BE2C (cell line): ENCODE measurements around the gene PIGX.
A peak's percentile ranks its signal among the peaks of the same experiment; 100 is the strongest.
"Not testable (repeated sequence)": the region's sequence is repeated elsewhere in the genome, so short reads cannot be mapped to it uniquely, and the experiment has no call there.

Experiments
- DNase-seq: peaks from one replicate; pipeline ENCODE4 v3.0.0-alpha.2; 2020
- H3K27me3 ChIP-seq: fragments of 250-450 bp; sonication (Bioruptor Pico); 2 replicates; pipeline ENCODE4 v1.5.1; 2020; ENCODE audit warnings: mild to moderate bottlenecking
- H3K36me3 ChIP-seq: fragments of 250-450 bp; sonication (Bioruptor Pico); 2 replicates; pipeline ENCODE4 v1.5.1; 2020; ENCODE audit warnings: mild to moderate bottlenecking
- H3K4me1 ChIP-seq: fragments of 250-450 bp; sonication (Bioruptor Pico); 2 replicates; pipeline ENCODE4 v1.5.1; 2020
- H3K4me3 ChIP-seq: 2 replicates; pipeline ENCODE4 v1.5.1; 2011; ENCODE audit warnings: low read depth, low read length
- H3K9me3 ChIP-seq: fragments of 250-450 bp; sonication (Bioruptor Pico); 2 replicates; pipeline ENCODE4 v1.5.1; 2020
- TF ChIP-seq, protein P1 (sequence below): IDR thresholded peaks from 2 replicates; pipeline ENCODE4 v1.5.1; 2012; ENCODE audit warnings: mild to moderate bottlenecking, low read depth, low read length

PIGX gene

GRCh38 chr3:196712514-196713413 is 587 bp downstream of the PIGX start:
- H3K4me3 ChIP-seq = peak overlapping the region; percentile 79
- H3K27me3 ChIP-seq = no peaks in the 10 kb centered on the region
- DNase-seq = no peak
- TF ChIP-seq, protein P1, sequence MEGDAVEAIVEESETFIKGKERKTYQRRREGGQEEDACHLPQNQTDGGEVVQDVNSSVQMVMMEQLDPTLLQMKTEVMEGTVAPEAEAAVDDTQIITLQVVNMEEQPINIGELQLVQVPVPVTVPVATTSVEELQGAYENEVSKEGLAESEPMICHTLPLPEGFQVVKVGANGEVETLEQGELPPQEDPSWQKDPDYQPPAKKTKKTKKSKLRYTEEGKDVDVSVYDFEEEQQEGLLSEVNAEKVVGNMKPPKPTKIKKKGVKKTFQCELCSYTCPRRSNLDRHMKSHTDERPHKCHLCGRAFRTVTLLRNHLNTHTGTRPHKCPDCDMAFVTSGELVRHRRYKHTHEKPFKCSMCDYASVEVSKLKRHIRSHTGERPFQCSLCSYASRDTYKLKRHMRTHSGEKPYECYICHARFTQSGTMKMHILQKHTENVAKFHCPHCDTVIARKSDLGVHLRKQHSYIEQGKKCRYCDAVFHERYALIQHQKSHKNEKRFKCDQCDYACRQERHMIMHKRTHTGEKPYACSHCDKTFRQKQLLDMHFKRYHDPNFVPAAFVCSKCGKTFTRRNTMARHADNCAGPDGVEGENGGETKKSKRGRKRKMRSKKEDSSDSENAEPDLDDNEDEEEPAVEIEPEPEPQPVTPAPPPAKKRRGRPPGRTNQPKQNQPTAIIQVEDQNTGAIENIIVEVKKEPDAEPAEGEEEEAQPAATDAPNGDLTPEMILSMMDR = no peak
- no peaks in the 10 kb centered on the region; the same call in 1 of the 2 replicates for H3K36me3 ChIP-seq
- H3K9me3 ChIP-seq = no peaks in the 10 kb centered on the region
- no peaks in the 10 kb centered on the region for H3K4me1 ChIP-seq

DNA sequence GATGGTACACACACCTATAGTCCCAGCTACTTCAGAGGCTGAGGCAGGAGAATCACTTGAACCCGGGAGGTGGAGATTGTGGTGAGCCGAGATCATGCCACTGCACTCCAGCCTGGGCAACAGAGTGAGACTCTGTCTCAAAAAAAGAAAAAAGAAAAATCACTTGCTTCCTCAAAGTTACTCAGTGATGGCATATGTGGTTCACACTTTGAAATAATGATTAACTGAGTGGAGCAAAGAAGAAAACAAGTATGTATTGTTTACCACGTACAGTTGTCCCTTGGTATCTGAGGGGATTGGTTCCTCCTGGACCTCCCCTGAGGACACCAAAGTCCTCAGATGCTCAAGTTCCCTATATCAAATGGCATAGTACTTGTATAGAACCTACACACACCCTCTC is 5.0 kb downstream of the PIGX start:
- not testable (repeated sequence) for H3K4me1 ChIP-seq, H3K4me3 ChIP-seq, H3K36me3 ChIP-seq, H3K9me3 ChIP-seq, DNase-seq, H3K27me3 ChIP-seq

DNA sequence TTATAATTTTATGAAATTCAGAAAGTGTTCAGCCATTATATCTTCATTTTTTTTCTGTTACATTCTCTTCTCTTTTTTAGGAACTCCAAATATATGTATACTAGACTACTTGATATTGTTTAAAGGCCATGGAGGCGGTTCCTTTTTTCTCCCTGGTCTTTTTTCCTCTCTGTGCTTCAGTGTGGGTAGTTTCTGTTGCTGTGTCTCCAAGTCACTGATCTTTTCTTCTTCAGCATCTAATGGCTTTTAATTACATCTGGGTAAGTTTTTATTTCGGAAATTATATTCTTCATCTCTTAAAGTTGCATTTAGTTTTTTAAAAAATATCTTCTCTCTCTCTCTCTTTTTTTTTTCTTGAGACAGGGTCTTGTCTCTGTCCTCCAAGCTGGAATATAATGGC is 8.9 kb downstream of the PIGX start:
- Histone ChIP-seq H3K36me3 (peaks cover 12% of the 10 kb centered on the region), H3K9me3 (no peaks in the 10 kb centered on the region), H3K4me1 (no peaks in the 10 kb centered on the region), H3K27me3 (no peaks in the 10 kb centered on the region), H3K4me3 (no peak overlapping the region)
- DNase-seq = no peak
- TF ChIP-seq, protein P1 = no peak

DNA sequence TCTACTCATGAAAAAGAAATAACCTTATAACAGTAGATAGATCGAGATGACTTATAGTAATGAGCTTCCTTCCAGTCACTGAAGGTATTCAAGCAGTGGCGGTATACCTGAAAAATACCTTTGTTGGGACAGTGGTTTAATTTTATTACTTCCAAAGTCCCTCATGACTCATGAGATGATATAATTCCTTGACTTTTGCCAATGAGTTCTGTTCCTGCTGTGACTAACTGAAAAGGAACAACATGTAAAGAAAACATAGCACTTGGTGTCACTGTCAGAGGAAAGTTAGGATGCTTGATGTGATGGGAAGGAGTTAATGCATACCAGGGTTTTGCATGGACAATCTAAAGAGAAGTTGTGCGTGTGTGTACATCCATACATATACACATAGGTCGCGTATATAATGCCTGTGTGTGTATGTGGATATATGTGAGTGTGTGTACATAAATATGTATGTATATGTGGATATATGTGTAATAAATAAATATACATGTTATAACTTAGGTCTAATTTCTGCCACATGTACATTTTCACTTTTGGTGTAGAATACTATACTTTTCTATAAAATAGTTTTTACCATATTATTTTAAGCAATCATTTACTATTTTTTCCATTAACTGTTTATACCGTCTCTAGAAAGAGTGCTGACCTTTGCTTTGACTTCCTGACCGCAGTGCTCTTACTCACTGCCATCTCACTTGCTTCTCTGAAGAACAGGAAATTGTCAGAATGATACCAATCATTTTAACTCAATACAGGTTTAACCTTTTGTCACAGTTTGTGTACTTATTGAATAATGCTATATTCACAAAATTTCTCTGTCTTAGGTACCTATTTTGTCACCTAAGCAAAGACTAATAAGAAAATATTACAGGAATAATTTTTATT is 14.9 kb downstream of the PIGX start:
- TF ChIP-seq, protein P1 = no peak
- no peak for DNase-seq
- Histone ChIP-seq H3K9me3 (no peaks in the 10 kb centered on the region), H3K4me1 (no peaks in the 10 kb centered on the region), H3K4me3 (no peak overlapping the region), H3K27me3 (no peaks in the 10 kb centered on the region), H3K36me3 (peaks cover 21% of the 10 kb centered on the region)

DNA sequence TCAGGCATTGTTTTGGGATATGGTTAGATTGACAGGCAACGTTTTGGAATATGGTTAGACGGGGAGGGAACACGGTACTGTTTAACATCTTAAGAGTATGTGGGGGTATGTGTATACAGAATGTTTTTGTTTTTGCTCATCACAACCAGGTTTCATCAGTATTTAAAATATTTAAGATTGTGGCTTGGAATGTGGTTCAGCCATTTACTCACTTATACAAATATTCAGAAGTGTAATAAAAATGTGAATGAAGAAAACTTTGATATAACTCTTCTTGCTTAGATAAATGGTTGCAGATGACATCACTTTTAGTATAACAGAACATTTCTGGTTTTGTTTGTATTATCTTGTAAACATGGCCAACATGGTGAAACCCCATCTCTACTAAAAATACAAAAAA is 23.6 kb downstream of the PIGX start:
- no peaks in the 10 kb centered on the region for H3K27me3 ChIP-seq
- H3K4me1 ChIP-seq = no peaks in the 10 kb centered on the region
- H3K36me3 ChIP-seq = peaks cover 4% of the 10 kb centered on the region
- DNase-seq = no peak
- TF ChIP-seq, protein P1 = no peak
- no peak overlapping the region for H3K4me3 ChIP-seq
- no peaks in the 10 kb centered on the region for H3K9me3 ChIP-seq

GRCh38 chr3:196736670-196737374 is 24.6 kb downstream of the PIGX start:
- no peak overlapping the region for H3K4me3 ChIP-seq
- DNase-seq = no peak

More at GRCh38 chr3:196736670-196737374, 24.6 kb downstream of the PIGX start:
- H3K27me3 ChIP-seq = no peaks in the 10 kb centered on the region
- H3K4me1 ChIP-seq = no peaks in the 10 kb centered on the region
- no peaks in the 10 kb centered on the region; the same call in 1 of the 2 replicates for H3K36me3 ChIP-seq
- TF ChIP-seq, protein P1 = no peak
- no peaks in the 10 kb centered on the region for H3K9me3 ChIP-seq
